HG03520 (cell line): ENCODE data around the gene SLC22A23.

Experiments used
- ATAC-seq: cut with Tn5 transposase; IDR thresholded peaks from one replicate; pipeline ENCODE4 v1.9.1; 2021; ENCODE audit warnings: mild to moderate bottlenecking, moderate library complexity; ENCODE audit not compliant: unreplicated experiment

SLC22A23 gene

DNA sequence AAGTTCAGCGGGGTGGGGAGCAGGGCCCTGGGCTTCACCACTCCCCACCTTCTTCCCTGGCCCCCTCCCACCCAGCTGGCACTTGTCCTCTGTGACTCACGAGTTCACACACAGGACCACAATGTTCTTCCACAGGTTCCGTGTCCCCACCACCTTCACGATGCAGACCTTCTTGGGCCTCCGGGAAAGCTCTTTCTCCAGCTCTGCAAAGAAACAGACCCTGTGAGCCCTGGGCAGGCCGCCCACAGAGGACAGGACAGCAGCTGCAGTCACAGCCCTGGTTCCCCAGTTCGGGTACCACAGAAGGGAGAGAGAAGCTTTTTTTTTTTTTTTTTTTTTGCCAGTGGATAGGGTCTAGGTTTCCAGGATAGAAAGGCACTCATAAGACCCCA lies 167.2 kb downstream of the SLC22A23 start:
- no peak for ATAC-seq

DNA sequence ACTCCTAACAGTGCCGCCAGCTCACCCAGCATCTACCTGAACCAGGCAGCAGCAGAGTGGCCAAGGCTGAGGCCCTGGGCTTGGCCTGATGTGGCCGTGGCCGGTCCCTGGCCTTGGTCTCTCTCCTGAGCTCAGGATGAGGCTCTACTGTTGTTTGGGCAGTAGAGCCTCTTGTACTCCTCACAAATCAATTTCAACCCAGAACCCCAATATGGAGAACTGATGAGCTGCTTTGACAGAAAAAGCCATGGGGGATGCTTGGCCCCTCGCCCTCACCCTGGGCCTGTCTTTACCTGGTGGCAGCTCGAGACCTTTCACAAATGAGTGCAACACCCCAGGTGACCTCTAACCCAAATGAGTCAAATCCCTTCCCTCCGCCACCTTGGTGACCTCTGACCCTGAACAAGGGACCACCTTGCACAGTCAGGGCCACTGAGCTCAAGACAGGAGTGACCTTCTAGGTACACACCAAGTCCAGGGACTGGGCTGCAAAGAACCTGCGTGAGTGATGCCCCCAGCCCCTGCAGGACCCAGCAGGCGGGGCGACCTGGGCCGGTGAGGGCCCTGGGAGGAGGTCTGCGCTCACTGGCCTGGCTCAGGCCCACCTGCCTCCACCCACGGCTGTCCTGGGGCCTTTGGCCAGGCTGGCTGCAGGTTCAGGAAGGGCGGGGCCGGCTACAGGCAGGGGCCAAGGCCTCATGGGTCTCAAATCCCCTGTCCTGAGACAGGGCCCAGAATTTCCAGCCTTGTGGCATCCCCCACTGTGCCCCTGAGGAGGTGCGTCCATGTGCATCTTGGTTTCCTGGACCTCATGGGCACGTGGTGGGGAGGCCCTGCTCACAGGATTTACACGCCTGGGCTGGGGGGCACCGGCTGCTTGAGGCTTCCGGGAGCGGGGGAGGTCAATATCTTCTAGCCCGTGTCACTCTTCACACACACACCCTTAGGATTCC lies 167.9 kb downstream of the SLC22A23 start:
- no peak for ATAC-seq

- no peak for ATAC-seq
These were observed 168.7 kb downstream of the SLC22A23 start for GRCh38 chr6:3287976-3288707.

- ATAC-seq, result no peak
These were observed 169.5 kb downstream of the SLC22A23 start for GRCh38 chr6:3287308-3287707.

- no peak for ATAC-seq
These were observed 170.1 kb downstream of the SLC22A23 start for GRCh38 chr6:3286641-3287171.

- ATAC-seq, result no peak
These were observed 171.1 kb downstream of the SLC22A23 start for GRCh38 chr6:3285732-3286131.

DNA sequence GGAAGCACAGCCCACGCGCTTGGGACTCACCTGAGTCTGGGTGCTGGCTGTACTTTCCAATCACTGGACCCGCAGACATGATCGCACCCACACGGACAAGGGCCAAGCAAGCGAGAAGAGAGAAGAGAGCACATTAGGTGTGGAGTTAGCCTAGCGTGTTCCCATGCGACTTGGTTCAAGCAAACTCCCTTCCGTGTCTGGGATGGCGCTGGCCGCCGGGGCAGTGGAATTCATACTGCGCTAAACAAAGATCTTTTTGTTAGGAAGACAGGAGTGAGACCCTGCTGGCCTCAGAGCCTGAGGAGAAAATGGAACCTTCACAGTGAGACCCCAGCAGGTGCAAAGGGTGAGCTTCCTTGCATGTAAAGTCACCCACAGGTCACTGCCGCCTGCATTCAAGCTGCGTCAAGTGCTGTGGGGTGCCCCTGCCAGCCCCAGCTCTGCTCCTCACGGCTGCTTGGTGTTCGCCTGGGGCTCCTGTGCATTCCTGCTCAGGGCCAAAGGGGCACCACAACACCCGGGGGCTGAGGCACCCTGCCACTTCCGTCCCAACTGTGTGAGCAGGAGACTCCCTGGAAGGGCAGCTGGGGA lies 171.7 kb downstream of the SLC22A23 start:
- ATAC-seq, result no peak

- no peak for ATAC-seq
These were observed 172.4 kb downstream of the SLC22A23 start for GRCh38 chr6:3284436-3284876.

DNA sequence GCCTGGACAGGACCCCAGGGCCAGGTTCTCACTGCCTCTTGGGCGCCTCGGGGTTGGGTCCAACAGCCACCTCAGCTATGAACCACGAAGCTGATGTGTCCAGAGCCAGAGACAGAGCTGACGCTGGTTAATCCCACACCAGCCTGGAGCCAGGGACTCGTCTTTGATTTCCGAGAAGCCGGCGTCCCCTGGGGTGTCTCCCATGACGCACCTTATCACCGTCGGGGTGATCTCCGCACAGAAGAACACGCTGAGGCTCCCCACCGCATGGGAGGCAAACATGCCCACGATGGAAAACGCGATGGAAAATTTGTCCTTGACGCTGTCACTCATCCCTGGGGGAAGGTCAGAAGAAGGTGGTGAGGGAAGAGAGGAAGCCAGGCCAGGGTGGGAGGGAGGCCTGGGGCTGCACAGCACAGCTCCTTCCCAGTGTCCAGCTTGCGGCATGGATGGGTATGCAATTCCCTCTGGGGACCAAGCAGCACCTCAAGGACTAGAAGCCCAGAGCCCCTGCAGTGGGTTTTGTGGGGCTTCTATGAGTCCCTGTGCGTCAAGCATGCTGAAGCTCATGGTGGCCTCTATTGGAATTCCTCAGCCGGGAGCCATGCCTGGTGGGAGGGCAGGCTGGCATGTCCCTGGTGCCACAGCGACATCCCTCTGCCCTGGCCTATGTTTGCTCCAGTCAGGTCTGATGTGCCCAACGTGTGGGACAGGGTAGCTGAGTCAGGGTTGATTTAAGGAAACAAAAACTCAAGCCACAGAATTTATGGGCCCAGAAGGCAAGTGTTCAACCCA lies 173.0 kb downstream of the SLC22A23 start:
- no peak for ATAC-seq

DNA sequence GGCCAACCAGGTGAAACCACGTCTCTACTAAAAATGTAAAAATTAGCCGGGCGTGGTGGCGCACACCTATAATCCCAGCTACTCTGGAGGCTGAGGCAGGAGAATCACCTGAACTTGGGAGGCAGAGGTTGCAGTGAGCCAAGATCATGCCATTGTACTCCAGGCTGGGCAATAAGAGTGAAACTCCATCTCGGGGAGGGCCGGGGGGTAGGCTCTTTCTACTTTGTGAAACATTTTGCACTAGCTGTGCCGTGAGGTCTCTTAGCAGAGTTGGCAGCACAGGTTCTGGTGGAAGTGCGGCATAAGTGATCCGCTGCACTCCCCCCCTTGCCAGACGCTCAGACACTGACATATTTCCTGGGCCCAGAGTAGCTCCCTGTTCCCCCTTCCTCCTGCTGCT lies 173.6 kb downstream of the SLC22A23 start:
- no peak for ATAC-seq

DNA sequence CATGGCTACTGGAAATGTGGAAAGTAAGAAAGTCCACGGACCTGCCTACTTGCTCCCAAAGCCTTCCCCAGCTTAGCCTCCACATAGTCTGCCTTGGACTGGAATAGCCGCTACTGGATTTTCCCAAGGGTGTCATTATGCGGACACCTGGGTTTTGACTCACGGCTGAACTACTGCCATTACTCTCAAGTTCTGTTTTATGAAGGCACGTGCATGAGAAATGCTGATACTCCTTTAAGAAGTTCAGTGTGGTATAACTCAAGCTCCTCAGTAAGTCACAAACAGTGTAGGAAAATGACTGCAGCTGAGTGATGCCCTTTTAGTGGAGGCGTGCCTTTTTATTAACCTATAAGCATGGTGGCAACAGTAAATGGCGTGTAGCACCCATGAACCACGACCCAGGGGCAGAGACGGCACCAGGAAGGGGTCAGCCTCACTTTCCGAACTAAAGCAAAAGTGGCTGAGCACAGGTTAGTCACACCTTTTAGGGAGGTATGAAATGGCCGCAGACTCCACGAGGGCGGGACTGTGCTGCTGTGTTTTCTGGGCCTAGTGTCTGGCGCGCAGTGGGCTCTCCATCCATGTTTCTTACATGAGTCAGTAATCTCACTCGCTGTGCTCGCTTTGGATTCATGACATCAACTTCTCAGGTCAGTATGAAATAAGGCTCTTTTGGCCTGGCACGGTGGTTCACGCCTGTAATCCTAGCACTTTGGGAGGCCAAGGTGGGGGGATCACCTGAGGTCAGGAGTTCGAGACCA lies 174.2 kb downstream of the SLC22A23 start:
- no peak for ATAC-seq

GRCh38 chr6:3281631-3282475 lies 175.0 kb downstream of the SLC22A23 start:
- ATAC-seq, result no peak

DNA sequence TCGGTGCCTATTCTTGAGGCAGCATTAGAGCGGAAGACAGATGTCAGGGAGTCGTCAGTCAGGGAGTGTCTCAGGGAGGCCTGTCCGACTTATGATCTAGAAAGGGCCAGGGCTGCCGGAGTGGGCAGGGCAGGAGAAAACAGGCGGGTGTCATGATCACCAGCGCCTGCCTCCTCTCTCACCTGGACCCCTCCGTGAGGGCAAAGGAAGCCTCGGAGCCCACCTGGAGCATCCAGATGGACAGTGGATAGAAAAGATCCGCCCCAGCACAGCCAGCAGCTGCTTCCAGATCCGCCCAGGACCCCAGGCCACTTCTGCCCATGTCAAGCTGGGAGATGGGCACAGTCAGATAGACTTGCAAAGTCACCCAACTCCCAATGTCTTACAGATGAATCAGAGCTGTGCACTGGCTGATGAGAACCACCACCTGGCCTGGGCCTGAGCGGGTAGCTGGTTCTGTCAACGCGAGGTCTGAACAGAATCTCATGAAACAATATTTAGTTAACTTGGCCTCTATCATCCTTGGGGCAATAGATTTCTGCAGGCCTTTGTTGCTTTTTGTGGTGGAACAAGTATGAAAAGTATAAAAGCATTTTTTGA lies 175.9 kb downstream of the SLC22A23 start:
- no peak for ATAC-seq

DNA sequence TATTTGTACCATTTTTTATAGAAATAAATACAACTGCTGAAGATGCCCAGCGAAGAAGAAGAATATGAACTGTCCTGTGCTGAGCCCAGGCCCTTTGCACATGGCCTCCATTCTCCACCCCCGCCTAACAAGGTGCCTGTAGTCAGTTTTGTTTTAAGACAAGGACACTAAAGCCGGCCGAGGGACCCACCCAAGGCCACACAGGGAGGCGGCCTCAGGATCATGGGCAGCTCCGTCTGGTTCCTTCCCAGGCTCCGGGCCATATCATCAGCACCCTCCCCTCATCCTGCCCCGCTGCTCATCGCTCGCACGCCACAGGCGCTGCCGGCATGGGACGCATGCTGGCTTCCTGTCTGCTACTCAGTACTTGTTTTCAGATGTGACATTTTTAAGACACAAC lies 176.8 kb downstream of the SLC22A23 start:
- ATAC-seq, result no peak

DNA sequence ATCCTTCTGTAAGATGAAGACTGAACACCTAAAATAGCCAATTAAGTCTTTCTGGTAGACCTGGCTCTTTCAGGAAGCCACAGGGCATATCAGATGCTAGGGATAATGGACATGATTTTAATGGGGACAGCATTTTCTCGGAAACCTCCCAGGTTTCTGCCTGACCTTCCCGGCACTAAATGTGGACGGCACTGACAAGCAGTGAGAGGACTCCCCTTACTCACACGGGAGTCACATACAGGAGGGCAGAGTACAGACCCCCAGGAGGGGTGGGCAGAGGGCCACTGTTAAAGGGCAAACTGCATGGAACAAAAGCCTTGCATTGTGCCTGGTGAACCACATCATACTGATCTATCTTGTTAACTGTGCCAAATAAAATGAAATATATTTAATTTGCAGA lies 178.2 kb downstream of the SLC22A23 start:
- ATAC-seq, result no peak

DNA sequence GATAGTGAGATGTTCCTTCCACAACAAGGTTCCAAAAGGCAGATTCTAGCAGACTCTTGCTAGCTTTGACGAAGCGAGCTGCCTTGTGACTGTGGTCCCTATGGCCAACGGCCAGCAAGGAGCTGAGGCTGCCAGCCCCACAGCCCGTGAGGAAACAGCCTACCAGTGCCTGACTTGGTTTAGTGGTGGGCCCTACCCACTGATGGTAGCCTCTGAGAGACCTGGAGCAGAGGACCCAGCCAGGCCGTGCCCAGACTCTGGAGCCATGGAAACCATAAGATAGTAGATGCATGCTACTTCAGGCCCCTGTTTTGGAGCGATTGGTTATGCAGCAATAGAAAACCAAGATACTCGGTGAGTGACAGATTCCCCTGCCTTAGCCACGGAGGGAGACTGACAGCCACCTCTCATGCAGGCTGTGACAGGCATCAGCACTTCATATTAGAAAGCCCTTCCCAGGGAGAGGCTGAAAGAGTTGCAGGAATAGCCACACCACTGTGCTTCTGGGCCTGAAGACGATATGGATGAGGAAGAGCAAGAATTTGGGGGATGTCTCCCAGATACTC lies 178.9 kb downstream of the SLC22A23 start:
- no peak for ATAC-seq

DNA sequence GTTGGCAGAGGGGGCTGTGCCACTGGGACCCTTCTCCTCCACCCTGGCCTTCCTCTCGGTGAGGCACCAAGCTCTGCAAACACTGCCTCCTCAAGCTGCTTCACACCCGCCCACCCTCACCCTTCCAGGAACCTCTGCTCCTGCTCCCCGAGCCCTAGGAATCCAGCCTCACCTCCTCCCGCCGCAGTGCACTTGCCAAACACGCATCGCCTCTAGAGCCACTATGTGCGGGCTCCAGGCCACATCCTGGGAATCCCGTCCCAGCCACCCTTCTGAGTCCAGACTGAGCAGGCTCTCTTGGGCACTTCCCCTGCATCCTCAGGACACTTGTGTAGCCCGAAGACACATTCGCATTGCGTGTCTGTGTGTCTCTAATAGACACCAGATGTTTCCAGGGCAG lies 179.6 kb downstream of the SLC22A23 start:
- no peak for ATAC-seq
